Activated T-cell treated with anti-CD3 and anti-CD28 coated beads for 4 hours (primary cell): Measurements from ENCODE around the gene ANKRD33B.
"Not testable (repeated sequence)": the region's sequence is repeated elsewhere in the genome, so short reads cannot be mapped to it uniquely, and the experiment has no call there.

Source experiments
- DNase-seq: peaks from one replicate; pipeline ENCODE4 v3.0.0-alpha.2; 2020

Gene ANKRD33B

DNA sequence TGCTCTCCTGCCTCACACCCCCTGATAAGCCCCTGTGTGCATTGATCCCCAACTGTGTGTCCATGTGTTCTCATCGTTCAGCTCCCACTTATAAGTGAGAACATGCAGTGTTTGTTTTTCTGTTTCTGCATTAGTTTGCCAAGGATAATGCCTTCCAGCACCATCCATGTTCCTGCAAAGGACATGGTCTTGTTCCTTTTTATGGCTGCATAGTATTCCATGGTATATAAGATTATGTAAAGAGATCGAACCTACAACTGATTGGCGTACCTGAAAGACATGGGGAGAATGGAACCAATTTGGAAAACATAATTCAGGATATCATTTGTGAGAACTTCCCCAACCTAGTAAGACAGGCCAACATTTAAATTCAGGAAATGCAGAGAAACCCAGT, 32.4 kb downstream of the ANKRD33B start:
- no peak for DNase-seq

GRCh38 chr5:10596886-10597451, 33.1 kb downstream of the ANKRD33B start:
- DNase-seq, result no peak

GRCh38 chr5:10599113-10599512, 35.2 kb downstream of the ANKRD33B start:
- no peak for DNase-seq

DNA sequence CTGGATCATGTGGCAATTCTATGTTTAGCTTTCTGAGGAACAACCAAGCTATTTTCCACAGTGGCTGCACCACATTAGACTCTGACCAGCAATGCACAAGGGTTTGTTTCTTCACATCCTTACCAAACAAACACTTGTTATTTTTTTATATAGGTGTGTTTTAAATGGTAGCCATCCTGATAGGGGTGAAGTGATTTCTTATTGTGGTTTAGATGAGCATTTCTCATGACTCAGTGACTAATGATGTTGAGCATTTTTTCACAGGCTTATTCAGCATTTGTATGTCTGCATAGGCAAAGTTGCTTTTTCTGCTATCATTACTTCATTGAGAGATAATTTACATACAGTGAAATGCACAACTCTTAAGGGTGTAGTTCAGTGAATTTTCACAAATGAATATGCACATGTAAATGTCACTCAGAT, 36.0 kb downstream of the ANKRD33B start:
- no peak for DNase-seq

GRCh38 chr5:10600626-10601245, 36.9 kb downstream of the ANKRD33B start:
- no peak for DNase-seq

GRCh38 chr5:10601246-10602030, 37.6 kb downstream of the ANKRD33B start:
- DNase-seq, result no peak

GRCh38 chr5:10602031-10602806, 38.3 kb downstream of the ANKRD33B start:
- DNase-seq, result no peak

GRCh38 chr5:10604975-10605374, 41.1 kb downstream of the ANKRD33B start:
- no peak for DNase-seq

DNA sequence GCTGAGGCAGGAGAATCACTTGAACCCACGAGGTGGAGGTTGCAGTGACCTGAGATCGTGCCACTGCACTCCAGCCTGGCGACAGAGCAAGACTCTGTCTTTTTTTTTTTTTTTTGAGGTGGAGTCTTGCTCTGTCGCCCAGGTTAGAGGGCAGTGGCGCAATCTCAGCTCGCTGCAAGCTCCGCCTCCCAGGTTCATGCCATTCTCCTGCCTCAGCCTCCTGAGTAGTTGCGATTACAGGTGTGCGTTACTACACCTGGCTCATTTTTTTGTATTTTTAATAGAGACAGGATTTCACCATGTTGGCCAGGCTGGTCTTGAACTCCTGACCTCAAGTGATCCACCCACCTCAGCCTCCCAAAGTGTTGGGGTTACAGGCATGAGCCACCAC, 42.8 kb downstream of the ANKRD33B start:
- not testable (repeated sequence) for DNase-seq

- DNase-seq, result no peak
Measured at GRCh38 chr5:10607023-10607665, 43.3 kb downstream of the ANKRD33B start.

GRCh38 chr5:10607666-10608073, 43.8 kb downstream of the ANKRD33B start:
- DNase-seq, result no peak

- DNase-seq, result not testable (repeated sequence)
Measured at GRCh38 chr5:10608081-10608480, 44.2 kb downstream of the ANKRD33B start.

DNA sequence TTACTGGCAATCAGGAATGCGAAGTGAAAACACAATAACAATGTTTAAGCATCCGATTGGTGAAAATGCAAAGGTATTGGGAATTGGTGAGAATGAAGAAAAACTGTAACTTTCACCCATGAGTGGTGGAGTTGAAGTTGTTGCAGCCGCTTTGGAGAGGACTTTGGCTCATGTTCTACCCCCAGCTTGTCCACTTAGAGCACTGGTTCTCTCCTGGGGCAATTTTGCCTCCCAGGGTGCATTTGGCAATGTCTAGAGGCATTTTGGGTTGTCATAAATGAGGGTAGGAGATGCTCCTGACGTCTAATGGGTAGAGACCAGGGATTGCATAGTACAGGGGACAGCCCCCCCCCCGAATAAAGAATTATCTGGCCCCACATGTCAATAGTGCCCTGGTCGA, 46.2 kb downstream of the ANKRD33B start:
- no peak for DNase-seq

DNA sequence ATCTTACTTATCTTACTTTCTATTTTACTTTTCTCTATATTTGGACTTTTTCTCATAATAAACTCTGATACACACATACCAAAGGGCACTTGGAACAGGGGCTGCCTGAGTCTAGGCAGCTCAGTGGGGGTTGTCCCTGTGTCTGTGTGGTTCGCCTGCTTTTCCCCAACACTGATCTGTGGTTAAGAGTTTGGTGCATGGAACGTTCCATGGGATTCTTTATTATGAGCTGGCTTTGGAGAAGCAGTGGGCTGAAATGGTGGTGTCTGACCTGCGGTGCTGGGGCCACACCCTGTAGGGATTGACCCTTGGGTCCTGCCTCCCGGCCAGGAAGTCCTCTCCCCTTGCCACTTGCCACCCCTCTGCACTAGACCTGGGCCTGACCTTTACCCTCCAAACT, 47.4 kb downstream of the ANKRD33B start:
- DNase-seq, result no peak

GRCh38 chr5:10612251-10612650, 48.4 kb downstream of the ANKRD33B start:
- no peak for DNase-seq

DNA sequence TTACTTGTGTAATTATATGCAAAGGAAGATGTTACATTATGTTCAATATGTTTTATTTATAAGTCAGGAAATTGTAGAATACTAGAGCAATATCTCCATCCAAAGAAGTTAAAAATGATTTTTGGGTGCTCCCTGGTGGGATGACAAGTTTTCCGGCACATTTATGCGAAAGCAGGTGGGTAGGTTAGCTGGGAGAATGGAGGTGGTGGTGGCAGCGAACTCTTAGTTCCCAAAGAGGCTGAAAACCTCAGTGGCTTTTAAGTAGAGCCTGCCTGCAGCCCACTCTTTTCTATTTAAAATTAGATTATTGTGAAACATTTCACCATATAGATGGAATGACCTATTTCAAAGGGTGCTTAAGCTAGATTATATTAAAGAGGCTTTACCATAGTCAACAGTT, 51.8 kb downstream of the ANKRD33B start:
- no peak for DNase-seq

- no peak for DNase-seq
Measured at GRCh38 chr5:10617103-10617502, 53.2 kb downstream of the ANKRD33B start.

DNA sequence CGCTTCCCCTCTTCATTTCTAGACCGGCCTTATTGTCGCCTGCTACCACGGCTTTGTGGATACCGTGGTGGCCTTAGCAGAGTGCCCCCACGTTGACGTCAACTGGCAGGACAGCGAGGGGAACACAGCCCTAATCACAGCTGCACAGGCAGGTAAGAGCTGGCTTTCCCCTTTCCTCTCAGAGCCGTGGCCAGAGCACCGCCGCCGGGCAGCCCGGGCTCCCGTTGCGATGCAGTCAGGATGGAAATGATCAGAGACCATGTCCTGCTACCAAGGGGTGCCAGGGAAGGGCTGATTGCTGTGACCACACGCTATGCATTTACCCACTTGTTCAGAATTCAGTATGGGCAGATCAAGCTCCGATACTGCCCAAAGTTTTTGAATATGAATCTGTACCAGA, 54.4 kb downstream of the ANKRD33B start:
- no peak for DNase-seq

- no peak for DNase-seq
Measured at GRCh38 chr5:10619649-10620048, 55.8 kb downstream of the ANKRD33B start.

DNA sequence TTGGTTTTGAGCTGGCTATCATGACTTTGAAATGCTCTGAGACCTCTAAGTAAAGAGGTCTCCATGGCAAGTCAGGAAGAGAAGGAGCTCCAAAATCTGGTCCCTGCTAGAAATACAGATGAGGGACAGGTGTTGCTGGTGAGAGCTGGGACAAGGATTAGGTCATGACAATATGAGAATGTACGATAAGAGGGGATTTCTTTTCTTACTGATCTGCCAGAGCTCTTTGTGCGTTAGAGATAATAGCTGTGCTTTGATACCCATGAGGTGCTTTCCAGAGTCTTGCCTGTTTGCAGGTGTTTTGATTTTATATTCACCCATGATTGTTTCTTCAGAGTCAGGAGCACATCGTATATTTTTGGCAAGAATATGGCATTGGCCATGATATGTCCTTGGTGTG, 56.5 kb downstream of the ANKRD33B start:
- no peak for DNase-seq

DNA sequence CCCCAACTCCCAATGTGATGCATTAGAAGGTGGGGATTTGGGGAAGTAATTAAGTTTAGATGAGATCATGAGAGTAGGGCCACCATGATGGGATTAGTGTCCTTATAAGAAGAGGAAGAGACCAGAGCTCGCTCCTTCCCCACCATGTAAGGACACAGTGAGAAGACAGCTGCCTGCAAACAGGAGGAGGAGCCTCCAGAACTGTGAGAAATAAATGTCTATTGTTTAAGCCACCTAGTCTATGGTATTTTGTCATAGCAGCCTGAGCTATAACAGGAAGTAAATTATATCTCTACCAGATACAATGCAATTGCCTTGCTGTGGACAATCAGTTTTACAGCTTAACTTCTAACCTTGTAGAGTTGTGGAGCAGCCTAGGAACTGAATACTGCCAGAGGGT, 58.0 kb downstream of the ANKRD33B start:
- DNase-seq, result no peak

DNA sequence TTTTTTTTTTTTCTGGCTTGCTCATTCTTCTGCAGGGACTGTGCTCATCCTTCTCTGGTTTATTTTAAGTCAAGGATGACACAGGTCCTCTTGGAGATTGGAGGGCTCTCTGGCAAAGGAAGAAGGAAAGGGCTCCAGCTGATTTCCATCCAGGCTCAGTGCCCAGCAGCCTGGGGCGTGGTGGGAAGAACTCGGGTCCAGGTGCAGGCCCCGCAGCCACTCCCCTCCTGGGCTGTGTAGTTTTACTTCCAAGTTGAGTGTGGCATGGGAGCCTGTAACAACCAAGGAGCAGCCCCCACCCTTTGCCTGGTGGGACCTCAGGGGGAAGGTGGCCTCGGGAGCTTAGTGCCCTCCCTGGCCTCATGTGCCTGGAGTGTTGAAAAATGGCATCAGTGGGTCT, 58.9 kb downstream of the ANKRD33B start:
- DNase-seq, result no peak

DNA sequence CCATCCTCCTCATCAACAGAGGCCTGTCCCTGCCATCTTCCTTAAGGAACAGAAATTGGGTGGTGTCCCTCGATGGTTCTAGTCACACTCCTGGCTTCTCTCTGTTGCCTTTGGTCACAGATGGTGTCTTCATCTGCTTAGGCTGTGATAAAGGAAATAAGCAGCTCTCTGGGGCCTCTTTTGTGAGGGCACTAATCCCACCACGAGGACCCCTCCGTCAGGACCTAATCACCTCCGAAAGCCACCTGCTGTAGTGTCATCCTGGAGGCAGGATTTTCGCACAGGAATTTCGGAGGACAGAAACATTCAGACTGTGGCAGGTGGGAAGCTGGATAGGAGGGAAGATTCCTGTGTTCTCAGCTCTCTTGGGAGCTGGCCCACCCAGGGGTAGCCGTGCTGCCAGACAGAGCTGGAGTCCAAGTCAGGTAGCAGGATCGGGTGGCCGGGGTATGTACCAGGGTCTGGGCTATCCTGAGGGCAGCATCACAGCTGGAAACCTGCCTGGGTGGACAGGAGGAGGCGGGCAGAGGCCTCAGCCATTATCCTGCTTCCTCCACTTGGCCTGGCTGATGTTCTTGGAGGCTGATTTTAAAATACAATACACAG, 59.5 kb downstream of the ANKRD33B start:
- no peak for DNase-seq
